Choroid plexus epithelial cell (primary cell): ENCODE results near the gene PRICKLE2.

Source experiments
- DNase-seq: peaks from one replicate; pipeline ENCODE4 v3.0.0-alpha.2; 2010; ENCODE audit warnings: low read depth
- H3K4me3 ChIP-seq: 2 replicates; pipeline ENCODE4 v1.5.1; 2011; ENCODE audit warnings: low read depth, mild to moderate bottlenecking, control low read depth, low read length, moderate library complexity
- TF ChIP-seq, protein P1 (sequence below): conservative IDR thresholded peaks from 2 replicates; pipeline ENCODE4 v1.5.1; 2011; ENCODE audit warnings: low read depth, mild to moderate bottlenecking, control low read depth, inconsistent platforms, low read length, moderate library complexity

PRICKLE2 gene

DNA sequence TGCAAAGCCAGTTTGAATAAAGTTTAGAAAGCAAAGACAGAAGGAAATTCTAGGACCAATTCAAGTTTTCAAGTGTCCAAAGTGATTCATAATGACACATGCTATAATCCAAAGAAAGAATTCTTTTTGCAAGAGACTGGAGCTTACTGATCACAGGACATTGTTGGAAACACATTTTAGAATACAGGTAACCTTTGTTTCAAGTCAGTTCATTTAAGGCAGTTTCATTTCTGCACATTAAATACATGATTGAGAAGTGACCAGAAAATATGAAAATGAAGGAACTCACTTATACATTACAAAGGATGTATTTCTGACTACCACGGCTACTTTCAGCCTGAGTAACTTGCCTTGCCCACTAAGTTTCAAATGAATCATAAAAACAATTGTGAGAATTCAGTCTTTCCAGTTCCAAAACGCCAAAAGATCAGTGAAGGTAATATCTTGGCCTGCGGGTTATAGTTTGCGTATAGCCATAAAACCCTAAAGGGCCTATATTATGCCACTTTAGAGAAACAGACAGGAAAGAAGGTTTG, 48.7 kb downstream of the PRICKLE2 start:
- no peak for DNase-seq
- TF ChIP-seq, protein P1, sequence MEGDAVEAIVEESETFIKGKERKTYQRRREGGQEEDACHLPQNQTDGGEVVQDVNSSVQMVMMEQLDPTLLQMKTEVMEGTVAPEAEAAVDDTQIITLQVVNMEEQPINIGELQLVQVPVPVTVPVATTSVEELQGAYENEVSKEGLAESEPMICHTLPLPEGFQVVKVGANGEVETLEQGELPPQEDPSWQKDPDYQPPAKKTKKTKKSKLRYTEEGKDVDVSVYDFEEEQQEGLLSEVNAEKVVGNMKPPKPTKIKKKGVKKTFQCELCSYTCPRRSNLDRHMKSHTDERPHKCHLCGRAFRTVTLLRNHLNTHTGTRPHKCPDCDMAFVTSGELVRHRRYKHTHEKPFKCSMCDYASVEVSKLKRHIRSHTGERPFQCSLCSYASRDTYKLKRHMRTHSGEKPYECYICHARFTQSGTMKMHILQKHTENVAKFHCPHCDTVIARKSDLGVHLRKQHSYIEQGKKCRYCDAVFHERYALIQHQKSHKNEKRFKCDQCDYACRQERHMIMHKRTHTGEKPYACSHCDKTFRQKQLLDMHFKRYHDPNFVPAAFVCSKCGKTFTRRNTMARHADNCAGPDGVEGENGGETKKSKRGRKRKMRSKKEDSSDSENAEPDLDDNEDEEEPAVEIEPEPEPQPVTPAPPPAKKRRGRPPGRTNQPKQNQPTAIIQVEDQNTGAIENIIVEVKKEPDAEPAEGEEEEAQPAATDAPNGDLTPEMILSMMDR, result no peak
- no peak overlapping the region for H3K4me3 ChIP-seq

DNA sequence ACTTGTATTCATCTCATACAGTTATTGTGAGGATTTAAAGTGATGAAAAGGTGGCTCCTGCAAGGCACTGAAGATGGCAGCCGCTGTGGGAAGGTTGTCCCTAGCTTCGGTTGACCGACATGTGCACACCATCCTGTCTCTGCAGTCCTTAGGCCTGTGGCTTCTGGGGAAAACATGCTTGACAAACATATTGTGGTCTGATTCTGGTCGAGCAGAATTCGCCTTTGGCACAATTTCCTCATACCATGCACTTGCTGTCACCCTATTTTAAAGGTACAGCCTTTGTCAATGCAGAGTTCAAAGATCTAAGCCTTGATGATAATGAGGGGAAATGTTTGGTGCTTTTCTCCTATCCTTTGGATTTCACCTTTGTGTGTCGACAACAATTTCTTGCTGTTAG, 50.9 kb downstream of the PRICKLE2 start:
- TF ChIP-seq, protein P1, result no peak
- no peak overlapping the region for H3K4me3 ChIP-seq
- DNase-seq, result no peak

DNA sequence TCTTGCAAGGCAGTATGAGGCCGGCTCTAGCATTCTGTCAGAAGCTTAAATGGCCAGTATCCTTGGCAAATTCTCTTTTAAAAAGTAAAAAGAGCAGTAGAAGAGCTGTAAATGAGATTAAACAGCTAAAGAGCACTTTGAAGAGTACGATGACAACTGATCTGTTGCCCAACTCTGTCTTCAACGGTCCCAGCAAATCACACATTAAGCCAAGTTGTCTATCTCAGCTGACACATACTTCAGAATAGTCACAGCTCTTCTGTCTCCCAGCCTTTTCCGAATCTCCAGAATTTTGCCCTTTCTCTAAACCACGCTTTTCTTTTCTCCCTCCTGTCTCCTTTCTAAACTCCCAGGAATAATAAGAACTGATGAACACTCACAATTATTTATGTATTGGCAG, 51.7 kb downstream of the PRICKLE2 start:
- H3K4me3 ChIP-seq, result no peak overlapping the region
- no peak for DNase-seq
- TF ChIP-seq, protein P1, result no peak

DNA sequence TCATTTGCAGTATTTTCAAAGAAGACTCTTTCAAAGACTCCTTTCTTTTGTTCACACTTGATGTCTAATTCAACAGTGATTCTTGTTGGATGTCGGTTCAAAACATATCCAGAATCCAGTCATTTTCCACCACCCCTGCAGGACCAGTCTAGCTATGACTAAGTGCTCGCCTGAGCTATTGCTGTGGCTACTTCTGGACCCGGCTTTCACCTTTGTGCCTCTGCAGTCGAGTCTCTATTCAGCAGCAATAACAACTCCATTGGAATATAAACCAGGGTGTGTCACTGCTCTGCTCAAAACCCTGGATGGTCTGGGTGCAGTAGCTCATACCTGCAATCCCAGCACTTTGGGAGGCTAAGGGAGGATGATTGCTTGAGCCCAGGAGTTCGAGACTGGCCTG, 55.0 kb downstream of the PRICKLE2 start:
- TF ChIP-seq, protein P1, result no peak
- DNase-seq, result no peak
- no peak overlapping the region for H3K4me3 ChIP-seq

DNA sequence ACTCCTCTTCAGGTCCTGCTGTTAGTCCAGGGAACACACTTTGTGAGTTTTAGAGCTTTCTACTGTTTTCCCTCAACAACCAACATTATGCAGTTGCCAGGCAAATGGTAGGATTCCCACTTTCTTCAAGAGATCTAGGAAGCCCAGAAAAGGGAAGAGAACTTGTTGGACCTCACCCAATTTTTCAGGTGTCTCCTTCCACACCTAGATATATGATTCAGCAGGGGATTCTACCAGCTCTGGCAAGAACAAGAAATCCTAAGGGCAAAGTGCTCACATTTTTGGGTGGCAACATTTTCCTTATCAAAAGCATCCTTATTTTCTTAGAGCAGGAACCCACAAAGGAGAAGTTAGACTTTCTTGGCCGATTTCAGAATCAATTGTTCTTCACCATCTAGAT, 57.4 kb downstream of the PRICKLE2 start:
- TF ChIP-seq, protein P1, result no peak
- no peak overlapping the region for H3K4me3 ChIP-seq
- DNase-seq, result no peak

DNA sequence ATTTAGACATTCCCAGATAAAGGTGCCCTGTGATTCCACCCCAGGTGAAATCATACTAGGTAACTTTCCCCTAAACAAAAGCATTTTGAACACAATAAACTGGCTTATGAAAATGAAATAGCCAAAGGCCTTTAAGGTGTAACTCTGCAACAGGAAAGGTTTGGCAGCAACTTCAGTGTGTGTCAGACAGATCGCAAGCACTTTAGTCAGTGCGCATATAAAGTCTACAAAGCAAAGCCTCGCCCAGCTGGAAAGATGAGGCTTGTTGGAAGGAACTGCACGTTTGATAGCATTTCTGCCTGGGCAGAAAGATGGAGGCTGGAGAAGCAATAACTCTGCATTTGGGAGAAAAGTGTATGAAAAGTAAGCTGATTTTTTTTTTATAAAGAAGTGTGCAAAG, 57.9 kb downstream of the PRICKLE2 start:
- H3K4me3 ChIP-seq, result no peak overlapping the region
- DNase-seq, result no peak
- TF ChIP-seq, protein P1, result no peak

DNA sequence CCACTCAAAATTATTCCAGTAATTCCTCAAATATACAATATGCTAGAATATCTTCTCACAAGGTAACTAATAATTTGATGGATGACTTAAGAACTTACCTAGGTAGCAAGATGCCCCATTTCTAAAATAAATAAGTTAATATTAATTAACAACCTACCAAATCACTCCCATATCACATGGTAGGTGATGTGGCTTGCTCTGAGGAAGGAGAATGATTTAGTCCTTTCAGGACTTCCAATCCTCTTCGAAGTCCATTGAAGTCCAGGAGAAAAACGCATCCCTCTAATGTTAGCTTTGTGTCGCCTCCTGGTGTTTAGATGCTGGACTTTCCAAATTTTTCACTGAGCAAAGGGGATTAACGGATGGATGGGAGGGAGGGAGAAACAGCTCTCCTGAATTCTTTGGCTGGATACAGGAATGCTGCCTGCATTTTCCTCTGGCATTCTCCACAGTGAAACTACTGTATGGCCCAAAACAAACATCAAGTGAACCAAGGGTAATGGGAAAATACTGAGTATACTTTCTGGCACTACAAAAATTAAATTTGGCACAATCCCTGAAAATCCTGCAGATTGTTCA, 58.6 kb downstream of the PRICKLE2 start:
- H3K4me3 ChIP-seq, result no peak overlapping the region
- DNase-seq, result peak; percentile 39
- TF ChIP-seq, protein P1, result peak; percentile 46
